Breast epithelium (tissue), 4 donors: Measurements from ENCODE around the gene ZNF195. TPM values are rescaled to one million over a fixed set of nuclear protein-coding genes. Genes with fewer than 3 reads are reported as not detected.

Experiments used
- DNase-seq, 2 donors: peaks; one replicate each; pipeline ENCODE4 v3.0.0-alpha.2; 2019; ENCODE audit warnings: low spot score in 2 of 2
- H3K27ac ChIP-seq, 2 donors: fragments of 200-600 bp; sonication (generic) in 1 of 2; one replicate each; pipeline ENCODE4 v1.5.1; 2016 to 2019; ENCODE audit warnings: mild to moderate bottlenecking in 1 of 2
- H3K27me3 ChIP-seq, 2 donors: fragments of 200-600 bp; sonication (generic) in 1 of 2; one replicate each; pipeline versions ENCODE4 v1.5.1 to v1.6.0; 2017 to 2019; ENCODE audit warnings: control low read depth in 1 of 2, mild to moderate bottlenecking in 1 of 2
- H3K36me3 ChIP-seq: fragments of 200-600 bp; one replicate; pipeline ENCODE4 v1.5.1; 2019
- H3K4me1 ChIP-seq, 2 donors: fragments of 200-600 bp; sonication (generic); one replicate each; pipeline ENCODE4 v1.5.1; 2016 to 2019; ENCODE audit warnings: control low read depth in 1 of 2
- H3K4me3 ChIP-seq, 3 donors: fragments of 200-600 bp; sonication (generic); 1 replicate in 2 of 3; 2 replicates in 1 of 3; pipeline ENCODE4 v1.5.1; 2016 to 2019; ENCODE audit warnings: mild to moderate bottlenecking in 3 of 3, moderate library complexity in 2 of 3
- H3K9me3 ChIP-seq, 2 donors: fragments of 200-600 bp; sonication (generic) in 1 of 2; one replicate each; pipeline ENCODE4 v1.5.1; 2016 to 2019; ENCODE audit warnings: control low read depth in 1 of 2
- CTCF ChIP-seq, 3 donors: fragments of 450-650 bp; IDR thresholded peaks; one replicate each; pipeline ENCODE4 v1.5.1; 2016 to 2017; ENCODE audit warnings: antibody characterized with exemption in 3 of 3, mild to moderate bottlenecking in 3 of 3, moderate library complexity in 3 of 3
- POLR2A ChIP-seq: fragments of 450-650 bp; IDR thresholded peaks from one replicate; pipeline ENCODE4 v1.6.1; 2016; ENCODE audit warnings: antibody characterized with exemption, mild to moderate bottlenecking, moderate library complexity
- POLR2AphosphoS5 ChIP-seq, 3 donors: sonication (generic); formaldehyde crosslinking; IDR thresholded peaks; one replicate each; pipeline ENCODE4 v1.6.1; 2017; ENCODE audit warnings: antibody characterized with exemption in 3 of 3
- intact Hi-C: fragments of 100-400 bp; cut with DNase I; formaldehyde crosslinking; loops from one replicate; pipeline ENCODE4 v1.15.1; 2023; ENCODE audit warnings: low total_unique reads
- total RNA-seq, 3 donors: library from RNA; depleted of rRNA; stranded (reverse); fragments of >200 nt; gene quantifications; one replicate each; pipeline ENCODE4 v1.1.0, GENCODE V29; 2016

ZNF195 gene
- total RNA-seq, 3 donors from 2014 or later: 16.5 to 41.9 (median 31.5) TPM

GRCh38 chr11:3344327-3345174 is 34.4 kb downstream of the ZNF195 start:
- H3K27ac ChIP-seq: no peak overlapping the region
- no peaks in the 10 kb centered on the region for H3K4me1 ChIP-seq
- intact Hi-C loops: no loop called here
- no peaks in the 10 kb centered on the region for H3K27me3 ChIP-seq
- TF ChIP-seq POLR2AphosphoS5 (IDR thresholded peaks at IDR 0.05) (no peak), CTCF (IDR thresholded peaks at IDR 0.05) (no peak), POLR2A (no peak)
- peaks cover 3 to 6% of the 10 kb centered on the region in 2 donors for H3K9me3 ChIP-seq
- no peak overlapping the region for H3K4me3 ChIP-seq
- no peaks in the 10 kb centered on the region for H3K36me3 ChIP-seq
- DNase-seq: no peak

- Histone ChIP-seq H3K4me3 (no peak overlapping the region), H3K36me3 (no peaks in the 10 kb centered on the region), H3K27me3 (no peaks in the 10 kb centered on the region), H3K27ac (no peak overlapping the region), H3K4me1 (no peaks in the 10 kb centered on the region), H3K9me3 (peaks cover 3 to 6% of the 10 kb centered on the region in 2 donors)
- TF ChIP-seq CTCF (IDR thresholded peaks at IDR 0.05): no peak
- no peak for TF ChIP-seq POLR2AphosphoS5 (IDR thresholded peaks at IDR 0.05)
- TF ChIP-seq POLR2A: no peak
- DNase-seq: no peak
- intact Hi-C loops: no loop called here
Measured at GRCh38 chr11:3342709-3343108, 36.2 kb downstream of the ZNF195 start.

- DNase-seq: peak; percentile 45 to 61
- H3K36me3 ChIP-seq: no peaks in the 10 kb centered on the region
- TF ChIP-seq POLR2A (no peak), POLR2AphosphoS5 (IDR thresholded peaks at IDR 0.05) (no peak), CTCF (IDR thresholded peaks at IDR 0.05) (peak; percentile 51 to 71 (median 68))
- no peak overlapping the region for H3K4me3 ChIP-seq
- no peaks in the 10 kb centered on the region for H3K4me1 ChIP-seq
- no peaks in the 10 kb centered on the region for H3K27me3 ChIP-seq
- intact Hi-C loops: no loop called here
- H3K27ac ChIP-seq: no peak overlapping the region
- no peaks in the 10 kb centered on the region for H3K9me3 ChIP-seq
Measured at GRCh38 chr11:3341298-3341697, 37.6 kb downstream of the ZNF195 start.

- Histone ChIP-seq H3K27me3 (no peaks in the 10 kb centered on the region), H3K27ac (no peak overlapping the region), H3K4me1 (no peaks in the 10 kb centered on the region), H3K4me3 (no peak overlapping the region), H3K9me3 (no peaks in the 10 kb centered on the region), H3K36me3 (no peaks in the 10 kb centered on the region)
- no peak for DNase-seq
- intact Hi-C loops: no loop called here
- TF ChIP-seq CTCF (IDR thresholded peaks at IDR 0.05) (no peak), POLR2AphosphoS5 (IDR thresholded peaks at IDR 0.05) (no peak), POLR2A (no peak)
Measured at GRCh38 chr11:3340025-3340424, 38.9 kb downstream of the ZNF195 start.

- no peak for DNase-seq
- no peaks in the 10 kb centered on the region for H3K27me3 ChIP-seq
- intact Hi-C loops: no loop called here
- no peak overlapping the region for H3K27ac ChIP-seq
- H3K4me3 ChIP-seq: no peak overlapping the region
- H3K4me1 ChIP-seq: no peaks in the 10 kb centered on the region
- no peaks in the 10 kb centered on the region for H3K9me3 ChIP-seq
- no peak for TF ChIP-seq CTCF (IDR thresholded peaks at IDR 0.05)
- no peak for TF ChIP-seq POLR2AphosphoS5 (IDR thresholded peaks at IDR 0.05)
- no peak for TF ChIP-seq POLR2A
- no peaks in the 10 kb centered on the region for H3K36me3 ChIP-seq
Measured at GRCh38 chr11:3339340-3339624, 39.7 kb downstream of the ZNF195 start.
